Measurements from ENCODE around the gene LBR.
"Not testable (repeated sequence)": the region's sequence is repeated elsewhere in the genome, so short reads cannot be mapped to it uniquely, and the experiment has no call there.

LBR gene

GRCh38 chr1:225406976-225407725, 20.7 kb downstream of the LBR start:
- H3K27ac ChIP-seq: no peak overlapping the region
- TF ChIP-seq CTCF (conservative IDR thresholded peaks at IDR 0.05) (no peak), ZFX (IDR thresholded peaks at IDR 0.05) (no peak)

GRCh38 chr1:225400968-225401367, 26.9 kb downstream of the LBR start:
- TF ChIP-seq ZFX (IDR thresholded peaks at IDR 0.05): no peak
- no peak for TF ChIP-seq CTCF (conservative IDR thresholded peaks at IDR 0.05)
- H3K27ac ChIP-seq: no peak overlapping the region

- TF ChIP-seq ZFX (IDR thresholded peaks at IDR 0.05) (no peak), CTCF (conservative IDR thresholded peaks at IDR 0.05) (no peak)
- no peak overlapping the region for H3K27ac ChIP-seq
These were observed 31.5 kb downstream of the LBR start for GRCh38 chr1:225396357-225396756.

GRCh38 chr1:225389843-225390242, 38.0 kb downstream of the LBR start:
- H3K27ac ChIP-seq: no peak overlapping the region
- TF ChIP-seq CTCF (conservative IDR thresholded peaks at IDR 0.05): no peak
- no peak for TF ChIP-seq ZFX (IDR thresholded peaks at IDR 0.05)

GRCh38 chr1:225388372-225388771, 39.5 kb downstream of the LBR start:
- TF ChIP-seq ZFX (IDR thresholded peaks at IDR 0.05) (no peak), CTCF (conservative IDR thresholded peaks at IDR 0.05) (no peak)
- no peak overlapping the region for H3K27ac ChIP-seq

- H3K27ac ChIP-seq: not testable (repeated sequence)
These were observed 41.0 kb downstream of the LBR start for GRCh38 chr1:225386860-225387259.

GRCh38 chr1:225380691-225381090, 47.1 kb downstream of the LBR start:
- TF ChIP-seq CTCF (conservative IDR thresholded peaks at IDR 0.05) (no peak), ZFX (IDR thresholded peaks at IDR 0.05) (no peak)
- H3K27ac ChIP-seq: no peak overlapping the region

- no peak overlapping the region for H3K27ac ChIP-seq
- TF ChIP-seq ZFX (IDR thresholded peaks at IDR 0.05) (no peak), CTCF (conservative IDR thresholded peaks at IDR 0.05) (no peak)
These were observed 49.0 kb downstream of the LBR start for GRCh38 chr1:225378880-225379279.

Data from C4-2B (cell line).